ENCODE data around the gene EPHA7.

EPHA7 gene

GRCh38 chr6:93419304-93420162 lies at the start of gene EPHA7:
EPHA7 (minus strand) TSS chr6:93419559; CDS start chr6:93419341, 218 bp downstream.
- DNase-seq (ENCODE audit: low read depth) = peak; percentile 31

DNA sequence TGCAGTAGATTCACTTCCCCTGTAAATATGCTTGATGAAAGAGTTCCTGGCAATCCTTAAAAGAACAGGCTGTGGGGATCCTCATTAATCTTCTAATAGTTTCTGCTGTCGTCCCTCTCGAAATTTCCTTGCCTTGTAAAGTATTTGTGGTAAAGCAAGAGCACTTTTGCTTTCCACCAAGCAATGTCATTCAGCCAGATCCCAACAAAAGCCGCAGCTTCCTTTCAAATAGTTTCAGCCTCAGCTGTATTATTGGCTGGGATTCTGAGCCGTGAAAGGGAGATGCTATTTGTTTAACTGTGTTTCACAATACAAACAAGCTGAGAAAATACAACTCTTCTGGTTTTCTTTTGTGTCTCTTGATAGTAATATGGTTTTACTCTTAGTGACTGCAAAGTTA lies 48.9 kb upstream of the EPHA7 start:
- DNase-seq (ENCODE audit: low read depth) = no peak

DNA sequence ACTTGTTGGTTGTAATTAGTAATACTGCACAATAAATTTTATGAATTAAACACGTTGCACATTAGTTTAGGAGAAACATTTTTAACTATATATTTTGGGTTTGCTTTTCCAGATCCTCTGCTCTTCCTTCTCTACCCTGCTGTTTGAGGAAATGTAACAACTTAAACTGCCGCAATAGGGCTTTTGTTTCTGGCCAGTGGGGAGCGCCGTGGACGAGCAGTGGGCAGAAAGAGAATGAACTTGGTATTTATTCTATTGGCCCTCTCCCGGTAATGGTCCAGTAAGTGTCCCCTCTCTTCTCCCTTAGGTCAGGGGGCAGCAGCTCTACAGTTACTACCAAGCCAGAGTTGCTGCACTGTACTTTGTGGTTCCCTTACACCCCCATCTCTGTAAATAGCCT lies 35.2 kb upstream of the EPHA7 start:
- no peak for DNase-seq (ENCODE audit: low read depth)

GRCh38 chr6:93453956-93454355 lies 34.6 kb upstream of the EPHA7 start:
- no peak for DNase-seq (ENCODE audit: low read depth)

DNA sequence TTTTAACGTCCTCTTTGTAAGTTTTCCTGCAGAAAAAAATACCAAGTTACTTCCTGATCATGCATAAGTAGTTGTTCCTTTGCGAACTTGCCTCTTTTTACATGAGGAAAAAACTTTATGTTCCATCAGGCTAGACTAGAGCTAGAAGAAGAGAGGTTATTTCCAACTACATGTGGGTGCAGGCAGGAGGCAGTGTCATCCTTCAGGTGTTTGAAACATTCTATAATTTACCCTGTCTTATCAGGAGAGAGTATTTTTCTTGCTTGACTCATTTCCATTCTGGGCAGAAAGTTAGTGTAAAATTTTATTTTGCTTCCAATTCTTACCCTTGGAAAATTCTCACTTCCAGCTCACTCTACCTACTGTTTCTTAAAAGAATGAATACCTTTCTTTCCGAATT lies 28.5 kb upstream of the EPHA7 start:
- no peak for DNase-seq (ENCODE audit: low read depth)

- DNase-seq (ENCODE audit: low read depth) = no peak
Observed at GRCh38 chr6:93437491-93437890, 18.1 kb upstream of the EPHA7 start.

GRCh38 chr6:93433592-93433991 lies 14.2 kb upstream of the EPHA7 start:
- no peak for DNase-seq (ENCODE audit: low read depth)

- DNase-seq (ENCODE audit: low read depth) = no peak
Observed at GRCh38 chr6:93424303-93425064, 5.1 kb upstream of the EPHA7 start.

GRCh38 chr6:93423542-93423941 lies 4.2 kb upstream of the EPHA7 start:
- no peak for DNase-seq (ENCODE audit: low read depth)

DNA sequence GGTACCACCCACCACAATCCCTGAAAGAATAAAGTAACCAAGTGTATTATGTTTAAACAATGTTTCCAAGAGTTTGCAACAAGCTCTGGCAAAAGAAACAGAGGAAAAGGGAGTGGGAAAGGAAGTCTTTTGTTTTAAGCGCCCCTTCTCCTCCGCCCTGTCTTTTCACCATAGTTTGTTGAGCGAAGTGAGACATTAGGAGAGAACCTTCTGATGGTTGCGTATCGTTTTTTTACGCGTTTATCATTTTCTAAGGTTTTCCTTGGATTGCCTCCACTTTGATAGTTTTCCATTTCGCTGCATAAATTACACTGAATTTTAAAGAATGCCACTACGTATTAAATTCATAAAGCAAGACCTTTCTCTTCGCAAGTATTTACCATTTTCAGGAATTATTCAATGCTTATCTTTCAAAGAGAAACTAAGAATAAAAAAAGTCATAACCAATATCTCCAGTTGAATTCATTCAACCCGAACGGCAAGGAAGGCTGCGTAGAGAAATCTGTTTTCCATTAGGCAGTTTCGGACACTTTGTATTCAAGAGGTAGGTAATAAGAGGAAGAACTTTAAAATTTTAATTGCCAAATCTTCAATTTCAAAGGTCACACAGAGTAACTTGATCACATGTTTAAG lies 920 bp upstream of the EPHA7 start:
- no peak for DNase-seq (ENCODE audit: low read depth)

DNA sequence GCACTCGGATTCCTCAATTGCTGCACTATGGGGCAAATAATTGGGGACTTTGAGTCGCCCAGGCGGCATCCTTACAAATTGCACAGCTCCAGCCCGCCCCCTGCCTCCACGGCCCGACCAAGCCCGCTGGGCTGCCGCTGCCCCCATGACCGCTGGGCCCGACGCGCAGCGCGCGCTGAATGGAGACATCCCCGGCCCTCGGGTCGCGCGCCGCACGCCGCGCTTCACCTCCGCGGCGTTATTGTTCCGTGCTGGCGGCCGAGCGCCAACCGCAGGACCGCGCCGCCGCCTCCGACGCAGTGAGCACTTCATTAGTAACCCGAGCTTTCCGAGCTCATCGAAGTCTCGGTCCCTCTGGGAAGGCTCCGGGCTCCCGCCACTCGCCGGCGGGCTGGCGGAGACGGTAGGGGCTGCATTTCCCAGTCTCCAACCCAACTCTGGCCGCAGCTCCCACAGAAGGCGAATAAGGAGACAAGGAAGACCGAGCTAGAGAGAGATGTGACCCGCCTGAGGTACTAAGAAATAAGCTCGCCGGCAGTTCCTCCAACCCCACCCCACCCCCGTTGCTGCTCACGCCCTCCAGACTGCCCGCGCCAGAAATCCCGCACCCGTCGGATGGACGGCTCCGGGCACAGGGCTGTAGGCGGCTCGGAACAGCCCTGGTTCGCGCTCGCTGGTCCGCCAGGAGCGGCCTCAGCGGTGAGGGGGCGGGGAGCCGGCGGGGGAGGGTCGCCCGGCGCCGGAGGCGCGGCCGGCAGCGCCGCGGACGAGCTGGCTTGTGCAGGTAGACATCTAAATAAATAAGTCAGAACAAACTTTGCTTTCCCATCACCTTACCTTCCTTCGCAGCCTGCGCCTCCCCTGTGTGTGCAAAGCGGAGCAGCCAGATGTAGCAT lies 703 bp downstream of the EPHA7 start:
- no peak for DNase-seq (ENCODE audit: low read depth)

GRCh38 chr6:93418033-93418407 lies 1.3 kb downstream of the EPHA7 start:
- DNase-seq (ENCODE audit: low read depth) = no peak

GRCh38 chr6:93417421-93418013 lies 1.8 kb downstream of the EPHA7 start:
- no peak for DNase-seq (ENCODE audit: low read depth)

- DNase-seq (ENCODE audit: low read depth) = no peak
Observed at GRCh38 chr6:93416571-93417420, 2.6 kb downstream of the EPHA7 start.

DNA sequence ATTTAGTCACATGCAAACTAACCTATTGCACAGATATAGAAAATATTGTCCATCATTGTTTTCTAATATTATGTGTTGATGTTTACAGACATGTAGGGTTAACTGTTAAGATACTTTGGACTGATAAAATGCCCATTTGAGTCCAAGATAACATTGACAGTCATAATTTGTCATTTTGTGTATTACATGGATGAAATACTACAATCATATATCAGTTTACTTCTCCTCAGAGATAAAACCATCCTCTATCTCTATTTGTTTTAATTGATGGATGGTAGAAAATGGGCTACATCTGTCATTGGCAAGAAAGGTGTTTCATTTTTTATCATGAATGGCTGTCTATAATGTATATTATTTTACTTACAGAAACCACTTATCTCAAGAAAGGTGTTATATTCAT lies 6.2 kb downstream of the EPHA7 start:
- DNase-seq (ENCODE audit: low read depth) = no peak

GRCh38 chr6:93412452-93412851 lies 6.9 kb downstream of the EPHA7 start:
- no peak for DNase-seq (ENCODE audit: low read depth)

DNA sequence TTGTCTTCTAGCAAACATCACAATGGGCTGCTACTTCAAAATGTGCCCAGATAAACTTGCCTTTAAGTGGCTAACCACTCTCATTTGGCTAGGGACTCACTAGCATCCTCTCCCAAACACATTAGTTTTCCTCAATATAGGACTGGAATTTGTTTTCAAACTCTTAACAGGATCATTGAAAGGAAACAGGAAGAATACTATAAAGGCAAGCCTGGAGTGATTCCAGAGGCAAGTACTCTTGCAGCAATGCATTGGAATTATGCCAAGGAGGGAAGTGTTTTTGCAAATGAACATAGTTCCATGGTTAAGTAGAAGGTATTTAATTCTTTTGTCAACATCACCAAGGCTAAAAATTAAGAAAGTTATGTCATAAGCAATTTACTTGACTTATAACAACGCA lies 12.2 kb downstream of the EPHA7 start:
- DNase-seq (ENCODE audit: low read depth) = no peak

DNA sequence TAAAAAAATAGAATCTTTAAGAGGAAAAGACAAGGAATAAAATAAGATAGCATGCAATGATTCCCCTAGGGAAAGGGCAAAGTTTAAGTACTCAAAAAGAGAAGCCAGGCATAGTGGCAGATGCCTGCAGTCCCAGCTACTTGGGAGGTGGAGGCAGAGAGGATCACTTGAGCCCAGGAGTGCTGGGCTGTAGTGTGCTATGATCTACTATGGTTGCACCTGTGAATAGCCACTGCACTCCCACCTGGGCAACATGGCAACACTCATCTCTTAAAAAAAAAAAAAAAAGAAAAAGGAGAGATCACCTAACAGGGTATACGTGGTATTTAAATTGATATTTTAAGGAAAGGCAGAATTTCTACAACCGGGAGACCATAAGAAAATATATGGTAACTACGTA lies 16.0 kb downstream of the EPHA7 start:
- no peak for DNase-seq (ENCODE audit: low read depth)

DNA sequence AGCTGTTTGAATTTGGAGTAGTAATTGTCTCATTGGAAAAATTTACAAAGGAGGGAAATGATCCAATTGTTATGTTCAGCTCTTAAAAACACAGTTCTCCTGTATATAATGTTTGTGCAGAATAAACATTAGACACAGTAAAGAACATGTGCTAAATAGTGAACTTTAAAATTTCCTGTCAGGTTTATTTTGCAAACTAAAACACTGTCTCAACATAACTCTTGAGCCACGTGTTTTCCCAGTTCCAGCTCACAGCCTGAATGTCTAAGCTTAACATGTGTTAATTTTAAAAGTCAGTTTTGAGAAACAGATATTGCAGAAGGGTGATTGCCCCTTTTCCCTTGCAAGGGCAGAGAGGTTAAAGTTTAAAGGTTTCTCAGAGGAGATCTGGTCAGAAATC lies 20.6 kb downstream of the EPHA7 start:
- no peak for DNase-seq (ENCODE audit: low read depth)

GRCh38 chr6:93394471-93394870 lies 24.9 kb downstream of the EPHA7 start:
- DNase-seq (ENCODE audit: low read depth) = no peak
